Measurements from ENCODE around the gene VASH2.
"Not testable (repeated sequence)": the region's sequence is repeated elsewhere in the genome, so short reads cannot be mapped to it uniquely, and the experiment has no call there.

Gene VASH2

GRCh38 chr1:213015099-213016050 is 65.0 kb downstream of the VASH2 start, which contains the start of gene ANGEL2:
ANGEL2 (minus strand) TSS chr1:213015867; CDS start chr1:213015671, 196 bp downstream.
- DNase-seq (ENCODE audit: low read depth), result peak; percentile 92
- H3K4me3 ChIP-seq (ENCODE audit: low read depth, low read length), result peak within 1 kb of the TSS; percentile 75

GRCh38 chr1:213017447-213018273 is 67.3 kb downstream of the VASH2 start:
- H3K4me3 ChIP-seq (ENCODE audit: low read depth, low read length), result no peak overlapping the region
- no peak for DNase-seq (ENCODE audit: low read depth)

- no peak overlapping the region for H3K4me3 ChIP-seq (ENCODE audit: low read depth, low read length)
- no peak for DNase-seq (ENCODE audit: low read depth)
Measured at GRCh38 chr1:213019450-213019849, 69.1 kb downstream of the VASH2 start.

GRCh38 chr1:213020016-213020415 is 69.7 kb downstream of the VASH2 start:
- H3K4me3 ChIP-seq (ENCODE audit: low read depth, low read length), result no peak overlapping the region
- DNase-seq (ENCODE audit: low read depth), result no peak

- not testable (repeated sequence) for H3K4me3 ChIP-seq (ENCODE audit: low read depth, low read length); DNase-seq (ENCODE audit: low read depth)
Measured at GRCh38 chr1:213027024-213027423, 76.7 kb downstream of the VASH2 start.

GRCh38 chr1:213032651-213033050 is 82.3 kb downstream of the VASH2 start:
- no peak overlapping the region for H3K4me3 ChIP-seq (ENCODE audit: low read depth, low read length)
- DNase-seq (ENCODE audit: low read depth), result no peak

GRCh38 chr1:213034713-213035112 is 84.4 kb downstream of the VASH2 start:
- no peak overlapping the region for H3K4me3 ChIP-seq (ENCODE audit: low read depth, low read length)
- DNase-seq (ENCODE audit: low read depth), result no peak

- no peak for DNase-seq (ENCODE audit: low read depth)
- no peak overlapping the region for H3K4me3 ChIP-seq (ENCODE audit: low read depth, low read length)
Measured at GRCh38 chr1:213035573-213035972, 85.2 kb downstream of the VASH2 start.
